C4-2B (cell line): Measurements from ENCODE around the gene TUT7.

ENCODE experiments used
- CTCF ChIP-seq: fragments of 450-650 bp; conservative IDR thresholded peaks from 2 replicates; pipeline ENCODE4 v1.5.1; 2017; ENCODE audit warnings: mild to moderate bottlenecking
- ZFX ChIP-seq: fragments of 450-650 bp; IDR thresholded peaks from 2 replicates; pipeline ENCODE4 v1.6.1; 2017

- TF ChIP-seq CTCF (no peak), ZFX (no peak)
Observed at GRCh38 chr9:86347991-86348390, 6.2 kb downstream of the TUT7 start.
